H1 (cell line): ENCODE results near the gene TMEM97. TPM values are rescaled to one million over a fixed set of nuclear protein-coding genes. Genes with fewer than 3 reads are reported as not detected.
A peak's percentile ranks its signal among the peaks of the same experiment; 100 is the strongest.

Experiments used
- CTCF ChIA-PET: fragments of 300-600 bp; sonication (Branson Sonifier 250); formaldehyde crosslinking; loops from one replicate; lab custom pipeline; 2021; ENCODE audit not compliant: partially characterized antibody; lab: Charles Lee
- POLR2A ChIA-PET: fragments of 300-600 bp; sonication (Branson Sonifier 250); formaldehyde crosslinking; loops from one replicate; lab custom pipeline; 2021; ENCODE audit warnings: inconsistent platforms; ENCODE audit not compliant: partially characterized antibody; lab: Charles Lee
- DNase-seq, 2 experiments: peaks; one replicate each; pipeline versions ENCODE4 v3.0.0 to v3.0.0-alpha.2; 2010 to 2022; ENCODE audit warnings: low spot score in 2 of 2, low read depth in 1 of 2, mixed read lengths in 1 of 2
- FAIRE-seq: peaks from 2 replicates; lab custom pipeline; 2011; peaks lifted over from hg19 to GRCh38; lab: Jason Lieb, UNC
- H2AFZ ChIP-seq: 2 replicates; pipeline ENCODE4 v1.8.1; 2012; ENCODE audit warnings: low read length, inconsistent platforms
- H2AK5ac ChIP-seq: 2 replicates; pipeline ENCODE4 v1.6.1; 2013; ENCODE audit warnings: low read depth, low read length
- H2BK120ac ChIP-seq: replicated peaks from 2 replicates; pipeline ENCODE3; 2013; ENCODE audit warnings: low read depth, low read length, inconsistent platforms
- H2BK12ac ChIP-seq: 2 replicates; pipeline ENCODE4 v1.6.1; 2013; ENCODE audit warnings: low read depth, low read length
- H2BK15ac ChIP-seq: 2 replicates; pipeline ENCODE4 v1.6.1; 2013; ENCODE audit warnings: low read length
- H2BK20ac ChIP-seq: 2 replicates; pipeline ENCODE4 v1.6.1; 2013; ENCODE audit warnings: low read length
- H2BK5ac ChIP-seq: 2 replicates; pipeline ENCODE4 v1.6.1; 2013; ENCODE audit warnings: low read depth, low read length
- H3K14ac ChIP-seq: 2 replicates; pipeline ENCODE4 v1.6.1; 2013; ENCODE audit warnings: inconsistent platforms; ENCODE audit not compliant: insufficient read length
- H3K18ac ChIP-seq: 2 replicates; pipeline ENCODE4 v1.6.1; 2013; ENCODE audit warnings: low read length; ENCODE audit errors: extremely low read depth
- H3K23ac ChIP-seq: 2 replicates; pipeline ENCODE4 v1.6.1; 2013; ENCODE audit warnings: inconsistent platforms; ENCODE audit not compliant: insufficient read length
- H3K23me2 ChIP-seq: 2 replicates; pipeline ENCODE4 v1.6.1; 2013; ENCODE audit warnings: low read depth, low read length
- H3K27ac ChIP-seq: 2 replicates; pipeline ENCODE4 v1.6.1; 2011; ENCODE audit warnings: low read depth, low read length, inconsistent platforms
- H3K27me3 ChIP-seq, 4 experiments: replicated peaks in 1 of 4; 1 replicate in 1 of 4; 2 replicates in 3 of 4; pipeline versions ENCODE4 v1.6.1 to v1.8.1; 2011 to 2013; ENCODE audit warnings: low read length in 3 of 4, mild to moderate bottlenecking in 3 of 4, inconsistent platforms in 2 of 4, mixed read lengths in 2 of 4, moderate library complexity in 1 of 4; ENCODE audit not compliant: control insufficient read depth in 3 of 4, insufficient read depth in 3 of 4; ENCODE audit errors: extremely low read depth in 1 of 4
- H3K36me3 ChIP-seq, 4 experiments: 2 replicates each; pipeline versions ENCODE4 v1.6.1 to v1.8.1; 2011 to 2013; ENCODE audit warnings: mild to moderate bottlenecking in 4 of 4, low read length in 3 of 4, moderate library complexity in 2 of 4, control low read depth in 1 of 4, inconsistent platforms in 1 of 4; ENCODE audit not compliant: insufficient read depth in 4 of 4, control insufficient read depth in 2 of 4
- H3K4ac ChIP-seq: replicated peaks from 2 replicates; pipeline ENCODE3; 2013; ENCODE audit warnings: low read length, low read depth, mixed read lengths, inconsistent platforms; ENCODE audit not compliant: insufficient read length
- H3K4me1 ChIP-seq, 4 experiments: replicated peaks in 1 of 4; 1 replicate in 1 of 4; 2 replicates in 3 of 4; pipeline versions ENCODE4 v1.6.1 to v1.8.1; 2011 to 2013; ENCODE audit warnings: low read length in 3 of 4, inconsistent platforms in 2 of 4, mixed read lengths in 1 of 4; ENCODE audit not compliant: insufficient read depth in 4 of 4, control insufficient read depth in 3 of 4
- H3K4me2 ChIP-seq, 2 experiments: 2 replicates each; pipeline versions ENCODE4 v1.6.1 to v1.8.1; 2011 to 2013; ENCODE audit warnings: low read depth in 2 of 2, low read length in 2 of 2, control low read depth in 1 of 2, inconsistent platforms in 1 of 2, mild to moderate bottlenecking in 1 of 2; ENCODE audit not compliant: insufficient read depth in 1 of 2
- H3K4me3 ChIP-seq, 4 experiments: fragments of 200-600, 300-600 bp in 1 of 4; sonication (generic), shearing (Covaris generic), sonication (Bioruptor Twin) in 1 of 4; 2 replicates each; pipeline versions ENCODE4 v1.5.1 to v1.8.1; 2011 to 2016; ENCODE audit warnings: low read length in 4 of 4, low read depth in 3 of 4, control low read depth in 2 of 4, inconsistent platforms in 2 of 4, mild to moderate bottlenecking in 2 of 4, mixed read lengths in 1 of 4, moderate library complexity in 1 of 4; ENCODE audit not compliant: insufficient read depth in 2 of 4; ENCODE audit errors: extremely low read depth in 1 of 4
- H3K56ac ChIP-seq: replicated peaks from 2 replicates; pipeline ENCODE3; 2013; ENCODE audit warnings: low read depth, mild to moderate bottlenecking, mixed read lengths, low read length, inconsistent platforms; ENCODE audit not compliant: insufficient read length
- H3K79me1 ChIP-seq: 2 replicates; pipeline ENCODE4 v1.6.1; 2013; ENCODE audit warnings: low read depth, low read length, control low read depth
- H3K79me2 ChIP-seq, 2 experiments: 2 replicates each; pipeline versions ENCODE4 v1.6.1 to v1.8.1; 2012 to 2013; ENCODE audit warnings: low read length in 2 of 2, mild to moderate bottlenecking in 2 of 2, inconsistent platforms in 1 of 2; ENCODE audit not compliant: insufficient read depth in 2 of 2, control insufficient read depth in 1 of 2
- H3K9ac ChIP-seq, 4 experiments: replicated peaks in 1 of 4; 1 replicate in 1 of 4; 2 replicates in 3 of 4; pipeline versions ENCODE4 v1.6.1 to v1.8.1; 2011 to 2013; ENCODE audit warnings: low read depth in 3 of 4, low read length in 3 of 4, control low read depth in 2 of 4, mild to moderate bottlenecking in 2 of 4, moderate library complexity in 2 of 4, inconsistent platforms in 1 of 4; ENCODE audit errors: extremely low read depth in 1 of 4
- H3K9me3 ChIP-seq, 2 experiments: 2 replicates each; pipeline versions ENCODE4 v1.6.1 to v1.8.1; 2012 to 2013; ENCODE audit warnings: mild to moderate bottlenecking in 2 of 2, moderate library complexity in 2 of 2, control low read depth in 1 of 2, inconsistent platforms in 1 of 2, low read depth in 1 of 2, low read length in 1 of 2, mixed read lengths in 1 of 2; ENCODE audit not compliant: insufficient read depth in 2 of 2
- H4K20me1 ChIP-seq, 2 experiments: replicated peaks in 1 of 2; 2 replicates each; pipeline versions ENCODE3 to v1.8.1; 2011 to 2013; ENCODE audit warnings: inconsistent platforms in 2 of 2, low read length in 2 of 2, mild to moderate bottlenecking in 1 of 2; ENCODE audit not compliant: insufficient read depth in 2 of 2, control insufficient read depth in 1 of 2
- H4K5ac ChIP-seq: 2 replicates; pipeline ENCODE4 v1.6.1; 2013; ENCODE audit warnings: low read length, low read depth, mixed read lengths, inconsistent platforms; ENCODE audit not compliant: insufficient read length
- H4K8ac ChIP-seq: 2 replicates; pipeline ENCODE4 v1.8.0; 2013; ENCODE audit warnings: mild to moderate bottlenecking, moderate library complexity, low read length, inconsistent platforms; ENCODE audit not compliant: insufficient read depth; ENCODE audit errors: extremely low read depth
- H4K91ac ChIP-seq: replicated peaks from 2 replicates; pipeline ENCODE3; 2013; ENCODE audit warnings: low read length, mixed read lengths, inconsistent platforms; ENCODE audit not compliant: insufficient read length
- CBX8 ChIP-seq: fragments of 300-800, 300-1000 bp; sonication (generic); IDR thresholded peaks from 2 replicates; pipeline ENCODE4 v1.7.1; 2016; ENCODE audit warnings: low read depth, low read length, borderline replicate concordance
- CHD1 ChIP-seq: IDR thresholded peaks from 2 replicates; pipeline ENCODE4 v1.6.1; 2012; ENCODE audit warnings: low read depth, low read length, improper control_type of control experiment
- CTBP2 ChIP-seq: IDR thresholded peaks from 2 replicates; pipeline ENCODE4 v1.7.0; 2011; ENCODE audit warnings: borderline replicate concordance, mild to moderate bottlenecking, moderate library complexity, mixed read lengths, low read length; ENCODE audit not compliant: insufficient read depth, insufficient read length
- EP300 ChIP-seq, 2 experiments: IDR thresholded peaks; 1 replicate in 1 of 2; 2 replicates in 1 of 2; pipeline ENCODE4 v1.6.1; 2011 to 2012; ENCODE audit warnings: low read depth in 2 of 2, low read length in 2 of 2, mild to moderate bottlenecking in 2 of 2, borderline replicate concordance in 1 of 2, inconsistent platforms in 1 of 2, moderate library complexity in 1 of 2
- SP1 ChIP-seq: IDR thresholded peaks from 2 replicates; pipeline ENCODE4 v1.6.1; 2011; ENCODE audit warnings: low read depth, low read length
- YY1 ChIP-seq: IDR thresholded peaks from 2 replicates; pipeline ENCODE4 v1.6.1; 2011; ENCODE audit warnings: low read depth, mild to moderate bottlenecking, low read length
- WGBS, 2 experiments: shearing (Covaris generic) in 1 of 2; methylation state at CpG; one replicate each; pipeline versions ENCODE4 v1.1.6 to v1.1.7; 2013 to 2015; ENCODE audit warnings: low lambda C conversion rate in 2 of 2, mixed read lengths in 2 of 2, inconsistent platforms in 1 of 2, low coverage in 1 of 2, missing lambda C conversion rate in 1 of 2; ENCODE audit not compliant: insufficient replicate concordance in 2 of 2, insufficient coverage in 1 of 2, insufficient read length in 1 of 2; ENCODE audit errors: extremely low coverage in 1 of 2, missing lambda C conversion rate in 1 of 2; 5-methylcytosine and 5-hydroxymethylcytosine counted together
- polyA plus RNA-seq, 7 experiments: library from polyadenylated mRNA; depleted of rRNA in 3 of 7; stranded (reverse) in 5 of 7; unstranded in 2 of 7; fragments of >200 nt in 5 of 7; fragments of 200-250 nt in 2 of 7; gene quantifications; 1 replicate in 5 of 7; 2 replicates in 1 of 7; 4 replicates in 1 of 7; pipeline versions ENCODE4 v1.2.1 to v1.2.3, GENCODE V29; 2011 to 2013; ENCODE audit warnings: missing spikeins in 2 of 7, mixed read lengths in 2 of 7
- total RNA-seq: library from RNA; stranded (reverse); fragmentation: NEBNext Ultra II Directional; extraction: Animal tissue kit (Norgen Biotek cat#: 25700); gene quantifications from 2 replicates; pipeline ENCODE4 v1.2.1, GENCODE V29; 2021

TMEM97 gene
- total and polyA plus RNA-seq, 2 of the 8 experiments (the other 6 are each of a cell fraction or from before 2014, with no cell fraction given) = 126 to 130 TPM

GRCh38 chr17:28369684-28370034, 50.7 kb downstream of the TMEM97 start:
- ChIA-PET CTCF (interaction anchor here (0.9 to 4.6 kb wide), 11 partner anchors 12 to 485 kb away, joined by 3 to 20 read pairs (median 4); partner anchors contain the start of genes POLDIP2, SLC13A2 and SLC46A1), POLR2A (interaction anchor here (0.8 to 12.7 kb wide), 5 partner anchors 11 to 44 kb away, joined by 3 to 103 read pairs (median 6); partner anchors contain the start of genes IFT20, POLDIP2 and TNFAIP1)
- no peak overlapping the region for H3K4ac ChIP-seq
- no peaks in the 10 kb centered on the region; the same call in 1 of the 2 replicates for H3K79me1 ChIP-seq
- H4K8ac ChIP-seq = no peak overlapping the region
- H3K9me3 ChIP-seq = no peaks in the 10 kb centered on the region
- no peak overlapping the region for H3K56ac ChIP-seq
- peak overlapping the region; percentile 59; the same call in 1 of the 2 replicates for H2AK5ac ChIP-seq
- H3K4me1 ChIP-seq = peaks cover 3 to 16% (median 9%) of the 10 kb centered on the region in 4 experiments; a peak in 6 of 7 replicates
- peaks cover 2 to 12% of the 10 kb centered on the region in 2 experiments for H4K20me1 ChIP-seq
- H3K27ac ChIP-seq = no peak overlapping the region
- H3K4me3 ChIP-seq = no peak overlapping the region
- WGBS, 2 experiments = 91% methylated on average over 10 of the region's 10 CpGs; no CpG with 5 or more reads in 1 of the 2 experiments
- H3K79me2 ChIP-seq = no peaks in the 10 kb centered on the region
- no peak overlapping the region for H3K14ac ChIP-seq
- no peak overlapping the region for H2BK20ac ChIP-seq
- TF ChIP-seq CTBP2 = no peak
- no peak for TF ChIP-seq SP1
- TF ChIP-seq CBX8 = no peak
- TF ChIP-seq YY1 = no peak
- TF ChIP-seq CHD1 = no peak
- no peak for TF ChIP-seq EP300 (IDR thresholded peaks at IDR 0.05; ENCODE audit: borderline replicate concordance in 1 of 2, low read depth in 2 of 2, low read length in 2 of 2)
- TF ChIP-seq, all 59 proteins: peak for 0
- Histone ChIP-seq H3K9ac (no peak overlapping the region), H3K23ac (no peak overlapping the region), H2BK12ac (peak overlapping the region; percentile 50; the same call in 1 of the 2 replicates), H4K91ac (no peak overlapping the region), H3K4me2 (no peak overlapping the region), H2BK5ac (0 out of 2 replicates have a peak overlapping the region, but pooled peaks have one; percentile 1), H2AFZ (no peak overlapping the region), H3K23me2 (peaks cover 16% of the 10 kb centered on the region; the same call in 1 of the 2 replicates), H2BK120ac (no peak overlapping the region), H3K27me3 (peaks cover 9 to 19% (median 19%) of the 10 kb centered on the region in 4 experiments), H3K18ac (no peak overlapping the region), H2BK15ac (no peak overlapping the region), H3K36me3 (no peaks in the 10 kb centered on the region), H4K5ac (no peak overlapping the region)
- FAIRE-seq = no peak
- no peak for DNase-seq
